Liver (tissue), 9 donors: Measurements from ENCODE around the gene OR52I1. TPM values are rescaled to one million over a fixed set of nuclear protein-coding genes. Genes with fewer than 3 reads are reported as not detected.

ENCODE experiments used
- DNase-seq: peaks from one replicate; pipeline ENCODE4 v3.0.0-alpha.2; 2017; ENCODE audit warnings: low spot score
- H3K27ac ChIP-seq, 2 donors: one replicate each; pipeline ENCODE4 v1.7.0; 2013; ENCODE audit warnings: inconsistent platforms in 2 of 2, low read length in 2 of 2, control low read depth in 1 of 2, low read depth in 1 of 2, mild to moderate bottlenecking in 1 of 2
- H3K27me3 ChIP-seq, 4 donors: one replicate each; pipeline versions ENCODE4 v1.6.1 to v1.7.0; 2013; ENCODE audit warnings: low read length in 3 of 4, inconsistent platforms in 1 of 4, mild to moderate bottlenecking in 1 of 4, moderate library complexity in 1 of 4; ENCODE audit not compliant: control insufficient read depth in 4 of 4, insufficient read depth in 4 of 4
- H3K36me3 ChIP-seq, 4 donors: one replicate each; pipeline versions ENCODE4 v1.6.1 to v1.7.0; 2013; ENCODE audit warnings: low read length in 3 of 4, mild to moderate bottlenecking in 3 of 4, low read depth in 1 of 4, moderate library complexity in 1 of 4; ENCODE audit not compliant: control insufficient read depth in 4 of 4, insufficient read depth in 3 of 4
- H3K4me1 ChIP-seq, 4 donors: one replicate each; pipeline versions ENCODE4 v1.6.1 to v1.7.0; 2013; ENCODE audit warnings: low read length in 3 of 4, mild to moderate bottlenecking in 3 of 4, moderate library complexity in 1 of 4; ENCODE audit not compliant: control insufficient read depth in 4 of 4, insufficient read depth in 4 of 4
- H3K4me3 ChIP-seq, 3 donors: one replicate each; pipeline versions ENCODE4 v1.6.1 to v1.7.0; 2013; ENCODE audit warnings: low read length in 3 of 3, control low read depth in 1 of 3, low read depth in 1 of 3, mild to moderate bottlenecking in 1 of 3
- H3K9ac ChIP-seq, 2 donors: one replicate each; pipeline ENCODE4 v1.7.0; 2013; ENCODE audit warnings: low read length in 2 of 2, mild to moderate bottlenecking in 2 of 2, moderate library complexity in 2 of 2, control low read depth in 1 of 2, low read depth in 1 of 2
- H3K9me3 ChIP-seq, 4 donors: one replicate each; pipeline versions ENCODE4 v1.6.1 to v1.7.0; 2013; ENCODE audit warnings: low read length in 3 of 4; ENCODE audit not compliant: control insufficient read depth in 4 of 4
- EGR1 ChIP-seq, 2 donors: IDR thresholded peaks; 2 replicates each; pipeline ENCODE4 v1.6.1; 2016 to 2018; ENCODE audit warnings: antibody characterized with exemption in 2 of 2, low read depth in 2 of 2
- FOXA1 ChIP-seq: IDR thresholded peaks from 2 replicates; pipeline ENCODE4 v1.6.1; 2016; ENCODE audit warnings: antibody characterized with exemption
- FOXA2 ChIP-seq: IDR thresholded peaks from 2 replicates; pipeline ENCODE4 v1.6.1; 2016; ENCODE audit warnings: antibody characterized with exemption
- GABPA ChIP-seq, 2 donors: IDR thresholded peaks in 1 of 2; conservative IDR thresholded peaks in 1 of 2; 2 replicates each; pipeline ENCODE4 v1.6.1; 2016; ENCODE audit warnings: antibody characterized with exemption in 2 of 2, mild to moderate bottlenecking in 1 of 2, moderate library complexity in 1 of 2
- HNF4A ChIP-seq, 2 donors: conservative IDR thresholded peaks; 2 replicates each; pipeline ENCODE4 v1.6.1; 2016; ENCODE audit warnings: antibody characterized with exemption in 2 of 2, mild to moderate bottlenecking in 2 of 2
- HNF4G ChIP-seq: IDR thresholded peaks from 2 replicates; pipeline ENCODE4 v1.6.1; 2016; ENCODE audit warnings: antibody characterized with exemption
- JUND ChIP-seq, 2 donors: IDR thresholded peaks; 2 replicates each; pipeline ENCODE4 v1.6.1; 2016; ENCODE audit warnings: antibody characterized with exemption in 2 of 2
- NR2F2 ChIP-seq: IDR thresholded peaks from 2 replicates; pipeline ENCODE4 v1.6.1; 2016; ENCODE audit warnings: antibody characterized with exemption
- RAD21 ChIP-seq, 2 donors: IDR thresholded peaks; 2 replicates each; pipeline ENCODE4 v1.6.1; 2016; ENCODE audit warnings: antibody characterized with exemption in 2 of 2, mild to moderate bottlenecking in 2 of 2
- RXRA ChIP-seq, 2 donors: IDR thresholded peaks; 2 replicates each; pipeline ENCODE4 v1.6.1; 2017 to 2018; ENCODE audit warnings: antibody characterized with exemption in 2 of 2, mild to moderate bottlenecking in 1 of 2
- SP1 ChIP-seq: IDR thresholded peaks from 2 replicates; pipeline ENCODE4 v1.6.1; 2018; ENCODE audit warnings: antibody characterized with exemption, mild to moderate bottlenecking
- TAF1 ChIP-seq: conservative IDR thresholded peaks from 2 replicates; pipeline ENCODE4 v1.6.1; 2016; ENCODE audit warnings: antibody characterized with exemption, mild to moderate bottlenecking
- YY1 ChIP-seq: IDR thresholded peaks from 2 replicates; pipeline ENCODE4 v1.6.1; 2016; ENCODE audit warnings: antibody characterized with exemption, mild to moderate bottlenecking
- WGBS: extraction: QIAGEN DNeasy Blood & Tissue Kit; methylation state at CpG from one replicate; pipeline ENCODE4 v1.1.7; 2013; 5-methylcytosine and 5-hydroxymethylcytosine counted together
- polyA plus RNA-seq, 2 donors: library from polyadenylated mRNA; stranded (reverse) in 1 of 2; unstranded in 1 of 2; fragments of 200-250 nt in 1 of 2; fragments of >200 nt in 1 of 2; fragmentation: Nextera tagmentation in 1 of 2; extraction: Ambion mirVana in 1 of 2; gene quantifications; one replicate each; pipeline versions ENCODE4 v1.2.1 to v1.2.3, GENCODE V29; 2013 to 2015
- total RNA-seq, 2 donors: library from RNA; depleted of rRNA; stranded (reverse); fragments of >200 nt; gene quantifications; one replicate each; pipeline ENCODE4 v1.2.3, GENCODE V29; 2014
- TF ChIP-seq, protein P1 (sequence below): IDR thresholded peaks from 2 replicates; pipeline ENCODE4 v1.6.1; 2016; ENCODE audit warnings: antibody characterized with exemption, mild to moderate bottlenecking
- TF ChIP-seq, protein P2 (sequence below): IDR thresholded peaks from 2 replicates; pipeline ENCODE4 v1.6.1; 2016; ENCODE audit warnings: antibody characterized with exemption
- TF ChIP-seq, protein P3 (sequence below): IDR thresholded peaks from 2 replicates; pipeline ENCODE4 v1.6.1; 2016; ENCODE audit warnings: antibody characterized with exemption
- TF ChIP-seq, protein P4 (sequence below): IDR thresholded peaks from 2 replicates; pipeline ENCODE4 v1.6.1; 2016; ENCODE audit warnings: antibody characterized with exemption
- TF ChIP-seq, protein P5 (sequence below): fragments of 150-350 bp; IDR thresholded peaks from 2 replicates; pipeline ENCODE4 v1.5.1; 2017; ENCODE audit warnings: improper control_type of control experiment, low read depth, low read length; ENCODE audit not compliant: missing input control
- donor health status: healthy.
- donor health status: healthy.
- donor health status: healthy.
- donor health status: healthy.
- donor health status: healthy.

The OR52I1 gene
- total and polyA plus RNA-seq, 4 donors = not detected

DNA sequence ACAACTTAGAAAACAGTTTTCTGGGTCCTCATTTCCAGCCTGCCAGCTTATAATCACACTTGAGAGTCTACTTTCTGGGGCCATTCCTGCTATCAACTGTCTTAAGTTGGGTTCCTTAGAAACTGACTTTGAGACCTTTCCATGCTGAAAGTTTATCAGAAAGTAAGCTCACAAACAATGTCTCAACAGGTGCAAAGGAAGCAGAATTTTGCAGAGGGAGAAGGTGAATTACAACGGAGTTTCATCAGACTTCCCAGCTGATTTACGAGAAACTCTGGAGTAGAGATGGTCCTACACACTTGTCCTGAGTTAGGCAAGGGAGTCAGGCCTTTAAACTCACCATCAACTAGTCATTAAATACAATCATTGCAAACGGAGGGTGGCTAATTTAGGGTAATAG is 17.0 kb upstream of the OR52I1 start:
- no peak for DNase-seq
- H3K36me3 ChIP-seq = no peaks in the 10 kb centered on the region
- WGBS = 73% methylated on average over 3 of the region's 3 CpGs
- H3K27ac ChIP-seq = no peak overlapping the region
- no peak overlapping the region for H3K4me3 ChIP-seq
- no peaks in the 10 kb centered on the region for H3K9me3 ChIP-seq
- no peak overlapping the region for H3K9ac ChIP-seq
- no peaks in the 10 kb centered on the region for H3K27me3 ChIP-seq
- no peaks in the 10 kb centered on the region for H3K4me1 ChIP-seq
- TF ChIP-seq GABPA (IDR thresholded peaks at IDR 0.05 in 1 of 2, conservative IDR thresholded peaks at IDR 0.05 in 1 of 2) (no peak), SP1 (no peak)

DNA sequence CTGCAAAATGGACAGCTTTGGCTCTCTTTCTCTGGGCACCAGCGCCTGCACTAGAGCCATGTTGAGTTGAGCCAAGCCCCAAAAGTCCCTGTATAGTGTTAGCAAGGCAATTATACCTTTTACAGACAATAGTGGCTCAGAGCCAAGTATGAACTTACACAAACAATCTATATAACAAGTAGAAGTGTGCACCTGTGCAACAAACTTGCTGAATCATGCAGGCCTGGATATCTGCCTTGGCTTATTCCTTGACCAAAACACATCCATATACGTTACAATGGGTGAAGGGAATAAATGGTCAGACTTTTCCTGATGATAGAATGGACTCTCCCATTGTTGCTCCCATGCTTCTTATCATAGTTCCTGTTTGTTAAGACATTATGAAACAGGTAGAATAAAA is 16.1 kb upstream of the OR52I1 start:
- Histone ChIP-seq H3K27ac (no peak overlapping the region), H3K36me3 (no peaks in the 10 kb centered on the region), H3K9me3 (no peaks in the 10 kb centered on the region), H3K9ac (no peak overlapping the region), H3K27me3 (no peaks in the 10 kb centered on the region), H3K4me3 (no peak overlapping the region), H3K4me1 (no peaks in the 10 kb centered on the region)
- 83% methylated on average over 2 of the region's 2 CpGs for WGBS
- TF ChIP-seq, protein P1, sequence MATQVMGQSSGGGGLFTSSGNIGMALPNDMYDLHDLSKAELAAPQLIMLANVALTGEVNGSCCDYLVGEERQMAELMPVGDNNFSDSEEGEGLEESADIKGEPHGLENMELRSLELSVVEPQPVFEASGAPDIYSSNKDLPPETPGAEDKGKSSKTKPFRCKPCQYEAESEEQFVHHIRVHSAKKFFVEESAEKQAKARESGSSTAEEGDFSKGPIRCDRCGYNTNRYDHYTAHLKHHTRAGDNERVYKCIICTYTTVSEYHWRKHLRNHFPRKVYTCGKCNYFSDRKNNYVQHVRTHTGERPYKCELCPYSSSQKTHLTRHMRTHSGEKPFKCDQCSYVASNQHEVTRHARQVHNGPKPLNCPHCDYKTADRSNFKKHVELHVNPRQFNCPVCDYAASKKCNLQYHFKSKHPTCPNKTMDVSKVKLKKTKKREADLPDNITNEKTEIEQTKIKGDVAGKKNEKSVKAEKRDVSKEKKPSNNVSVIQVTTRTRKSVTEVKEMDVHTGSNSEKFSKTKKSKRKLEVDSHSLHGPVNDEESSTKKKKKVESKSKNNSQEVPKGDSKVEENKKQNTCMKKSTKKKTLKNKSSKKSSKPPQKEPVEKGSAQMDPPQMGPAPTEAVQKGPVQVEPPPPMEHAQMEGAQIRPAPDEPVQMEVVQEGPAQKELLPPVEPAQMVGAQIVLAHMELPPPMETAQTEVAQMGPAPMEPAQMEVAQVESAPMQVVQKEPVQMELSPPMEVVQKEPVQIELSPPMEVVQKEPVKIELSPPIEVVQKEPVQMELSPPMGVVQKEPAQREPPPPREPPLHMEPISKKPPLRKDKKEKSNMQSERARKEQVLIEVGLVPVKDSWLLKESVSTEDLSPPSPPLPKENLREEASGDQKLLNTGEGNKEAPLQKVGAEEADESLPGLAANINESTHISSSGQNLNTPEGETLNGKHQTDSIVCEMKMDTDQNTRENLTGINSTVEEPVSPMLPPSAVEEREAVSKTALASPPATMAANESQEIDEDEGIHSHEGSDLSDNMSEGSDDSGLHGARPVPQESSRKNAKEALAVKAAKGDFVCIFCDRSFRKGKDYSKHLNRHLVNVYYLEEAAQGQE = no peak
- TF ChIP-seq, protein P2, sequence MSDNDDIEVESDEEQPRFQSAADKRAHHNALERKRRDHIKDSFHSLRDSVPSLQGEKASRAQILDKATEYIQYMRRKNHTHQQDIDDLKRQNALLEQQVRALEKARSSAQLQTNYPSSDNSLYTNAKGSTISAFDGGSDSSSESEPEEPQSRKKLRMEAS = no peak
- TF ChIP-seq GABPA (IDR thresholded peaks at IDR 0.05 in 1 of 2, conservative IDR thresholded peaks at IDR 0.05 in 1 of 2) (no peak), RAD21 (IDR thresholded peaks at IDR 0.05) (no peak), NR2F2 (no peak), SP1 (no peak), HNF4G (no peak), FOXA2 (no peak), JUND (IDR thresholded peaks at IDR 0.05) (no peak), RXRA (IDR thresholded peaks at IDR 0.05) (no peak), EGR1 (IDR thresholded peaks at IDR 0.05; ENCODE audit: low read depth in 2 of 2) (no peak), TAF1 (no peak), FOXA1 (no peak), YY1 (no peak), HNF4A (conservative IDR thresholded peaks at IDR 0.05) (no peak)
- TF ChIP-seq, protein P3, sequence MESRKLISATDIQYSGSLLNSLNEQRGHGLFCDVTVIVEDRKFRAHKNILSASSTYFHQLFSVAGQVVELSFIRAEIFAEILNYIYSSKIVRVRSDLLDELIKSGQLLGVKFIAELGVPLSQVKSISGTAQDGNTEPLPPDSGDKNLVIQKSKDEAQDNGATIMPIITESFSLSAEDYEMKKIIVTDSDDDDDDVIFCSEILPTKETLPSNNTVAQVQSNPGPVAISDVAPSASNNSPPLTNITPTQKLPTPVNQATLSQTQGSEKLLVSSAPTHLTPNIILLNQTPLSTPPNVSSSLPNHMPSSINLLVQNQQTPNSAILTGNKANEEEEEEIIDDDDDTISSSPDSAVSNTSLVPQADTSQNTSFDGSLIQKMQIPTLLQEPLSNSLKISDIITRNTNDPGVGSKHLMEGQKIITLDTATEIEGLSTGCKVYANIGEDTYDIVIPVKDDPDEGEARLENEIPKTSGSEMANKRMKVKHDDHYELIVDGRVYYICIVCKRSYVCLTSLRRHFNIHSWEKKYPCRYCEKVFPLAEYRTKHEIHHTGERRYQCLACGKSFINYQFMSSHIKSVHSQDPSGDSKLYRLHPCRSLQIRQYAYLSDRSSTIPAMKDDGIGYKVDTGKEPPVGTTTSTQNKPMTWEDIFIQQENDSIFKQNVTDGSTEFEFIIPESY = no peak
- TF ChIP-seq, protein P4, sequence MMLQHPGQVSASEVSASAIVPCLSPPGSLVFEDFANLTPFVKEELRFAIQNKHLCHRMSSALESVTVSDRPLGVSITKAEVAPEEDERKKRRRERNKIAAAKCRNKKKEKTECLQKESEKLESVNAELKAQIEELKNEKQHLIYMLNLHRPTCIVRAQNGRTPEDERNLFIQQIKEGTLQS = no peak
- TF ChIP-seq, protein P5, sequence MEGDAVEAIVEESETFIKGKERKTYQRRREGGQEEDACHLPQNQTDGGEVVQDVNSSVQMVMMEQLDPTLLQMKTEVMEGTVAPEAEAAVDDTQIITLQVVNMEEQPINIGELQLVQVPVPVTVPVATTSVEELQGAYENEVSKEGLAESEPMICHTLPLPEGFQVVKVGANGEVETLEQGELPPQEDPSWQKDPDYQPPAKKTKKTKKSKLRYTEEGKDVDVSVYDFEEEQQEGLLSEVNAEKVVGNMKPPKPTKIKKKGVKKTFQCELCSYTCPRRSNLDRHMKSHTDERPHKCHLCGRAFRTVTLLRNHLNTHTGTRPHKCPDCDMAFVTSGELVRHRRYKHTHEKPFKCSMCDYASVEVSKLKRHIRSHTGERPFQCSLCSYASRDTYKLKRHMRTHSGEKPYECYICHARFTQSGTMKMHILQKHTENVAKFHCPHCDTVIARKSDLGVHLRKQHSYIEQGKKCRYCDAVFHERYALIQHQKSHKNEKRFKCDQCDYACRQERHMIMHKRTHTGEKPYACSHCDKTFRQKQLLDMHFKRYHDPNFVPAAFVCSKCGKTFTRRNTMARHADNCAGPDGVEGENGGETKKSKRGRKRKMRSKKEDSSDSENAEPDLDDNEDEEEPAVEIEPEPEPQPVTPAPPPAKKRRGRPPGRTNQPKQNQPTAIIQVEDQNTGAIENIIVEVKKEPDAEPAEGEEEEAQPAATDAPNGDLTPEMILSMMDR = no peak
- no peak for DNase-seq
